Endodermal cell (in vitro differentiated cells): ENCODE data around the gene PCBP3. TPM values are rescaled to one million over a fixed set of nuclear protein-coding genes. Genes with fewer than 3 reads are reported as not detected.
A peak's percentile ranks its signal among the peaks of the same experiment; 100 is the strongest.

Experiments
- DNase-seq: peaks from one replicate; pipeline ENCODE4 v3.0.0-alpha.2; 2017
- H3K27ac ChIP-seq: 2 replicates; pipeline ENCODE4 v1.5.1; 2013; ENCODE audit warnings: mild to moderate bottlenecking, low read depth, low read length, moderate library complexity
- H3K27me3 ChIP-seq: 2 replicates; pipeline ENCODE4 v1.6.1; 2013; ENCODE audit warnings: mild to moderate bottlenecking, low read length, moderate library complexity; ENCODE audit not compliant: insufficient read depth, control insufficient read depth, poor library complexity, severe bottlenecking
- H3K36me3 ChIP-seq: 2 replicates; pipeline ENCODE4 v1.7.0; 2013; ENCODE audit warnings: mild to moderate bottlenecking, low read length, moderate library complexity; ENCODE audit not compliant: control insufficient read depth, insufficient read depth
- H3K4me1 ChIP-seq: one replicate; pipeline ENCODE4 v1.7.0; 2013; ENCODE audit warnings: low read length; ENCODE audit not compliant: control insufficient read depth, insufficient read depth
- H3K4me3 ChIP-seq: 2 replicates; pipeline ENCODE4 v1.5.1; 2013; ENCODE audit warnings: mild to moderate bottlenecking, low read length, moderate library complexity
- H3K9ac ChIP-seq: 2 replicates; pipeline ENCODE4 v1.6.1; 2013; ENCODE audit warnings: mild to moderate bottlenecking, low read length, moderate library complexity; ENCODE audit not compliant: poor library complexity, severe bottlenecking; ENCODE audit errors: extremely low read depth
- H3K9me3 ChIP-seq: 2 replicates; pipeline ENCODE4 v1.6.1; 2013; ENCODE audit warnings: mild to moderate bottlenecking, low read length, moderate library complexity; ENCODE audit not compliant: control insufficient read depth
- H3K27ac Mint-ChIP-seq: 2 replicates; pipeline ENCODE4 v1.8.0; 2020; ENCODE audit warnings: mixed read lengths
- H3K27me3 Mint-ChIP-seq: 2 replicates; pipeline ENCODE4 v1.8.0; 2021; ENCODE audit warnings: mild to moderate bottlenecking, mixed read lengths; ENCODE audit not compliant: insufficient read depth
- H3K36me3 Mint-ChIP-seq: 2 replicates; pipeline ENCODE4 v1.8.0; 2020; ENCODE audit warnings: low read depth, mixed read lengths
- H3K4me1 Mint-ChIP-seq: 2 replicates; pipeline ENCODE4 v1.8.0; 2020; ENCODE audit warnings: mixed read lengths
- H3K4me3 Mint-ChIP-seq: 2 replicates; pipeline ENCODE4 v1.8.0; 2020; ENCODE audit warnings: mild to moderate bottlenecking, moderate library complexity, mixed read lengths
- H3K9me3 Mint-ChIP-seq: 2 replicates; pipeline ENCODE4 v1.8.0; 2020; ENCODE audit warnings: mild to moderate bottlenecking, mixed read lengths
- WGBS, 2 experiments: methylation state at CpG; one replicate each; pipeline versions ENCODE4 v1.1.5 to v1.1.7; 2013; ENCODE audit warnings: missing lambda C conversion rate in 2 of 2, mixed read lengths in 1 of 2; ENCODE audit not compliant: insufficient coverage in 1 of 2, insufficient read length in 1 of 2; 5-methylcytosine and 5-hydroxymethylcytosine counted together
- total RNA-seq, 2 donors: library from RNA; stranded (reverse); fragmentation: NEBNext Ultra II Directional in 1 of 2; extraction: Animal tissue kit (Norgen Biotek cat#: 25700) in 1 of 2; gene quantifications; 2 replicates in 1 of 2; 3 replicates in 1 of 2; pipeline ENCODE4 v1.2.1, GENCODE V29; 2021
- TF ChIP-seq, protein P1 (sequence below): fragments of 200-600 bp; sonication (generic); conservative IDR thresholded peaks from 2 replicates; pipeline ENCODE4 v1.5.0; 2021; ENCODE audit warnings: antibody characterized with exemption, mild to moderate bottlenecking

PCBP3 gene
- total RNA-seq, 2 donors from 2014 or later, result 2.1 to 10.6 TPM

DNA sequence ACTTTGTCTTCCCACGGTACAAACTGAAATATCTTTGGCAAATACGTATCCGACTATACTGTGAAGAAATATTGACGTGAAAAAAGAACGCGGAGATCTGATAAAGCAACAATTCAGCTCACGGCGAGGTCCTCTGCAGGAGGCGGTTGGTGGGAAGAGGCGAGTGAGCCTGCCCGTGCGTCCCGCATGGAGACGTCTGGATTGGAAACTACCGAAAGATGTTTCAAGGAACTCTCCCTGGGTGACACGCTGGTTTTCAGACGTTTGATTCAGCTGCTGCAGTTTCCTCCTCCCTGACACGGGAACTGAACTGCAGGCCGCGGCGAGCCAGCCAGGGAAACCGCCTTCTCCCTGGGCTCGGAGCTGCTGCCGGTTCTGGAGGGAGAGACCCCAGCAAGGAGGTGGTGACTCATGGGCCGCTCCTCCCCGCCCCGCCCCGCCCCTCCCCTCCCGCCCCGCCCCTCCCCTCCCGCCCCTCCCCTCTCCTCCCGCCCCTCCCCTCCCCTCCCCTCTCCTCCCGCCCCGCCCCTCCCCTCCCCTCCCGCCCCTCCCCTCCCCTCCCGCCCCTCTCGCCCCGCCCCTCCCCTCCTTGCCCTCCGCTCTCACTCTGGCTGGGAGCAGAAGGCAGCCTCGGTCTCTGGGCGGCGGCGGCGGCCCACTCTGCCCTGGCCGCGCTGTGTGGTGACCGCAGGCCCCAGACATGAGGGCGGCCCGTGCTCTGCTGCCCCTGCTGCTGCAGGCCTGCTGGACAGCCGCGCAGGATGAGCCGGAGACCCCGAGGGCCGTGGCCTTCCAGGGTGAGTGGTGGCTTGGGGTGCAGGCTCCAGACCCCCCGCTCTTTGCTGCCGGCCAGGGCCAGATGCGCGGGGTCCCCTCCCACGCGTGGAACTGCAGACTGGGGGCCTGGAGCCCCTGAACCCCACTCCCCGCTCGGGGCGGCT lies 337.9 kb downstream of the PCBP3 start, which contains the start of gene COL6A1:
COL6A1 (plus strand) TSS at position 620 of the 941 bp plus-strand sequence; CDS start at position 701, 81 bp downstream.
- Mint-ChIP-seq H3K4me1 (no peaks in the 10 kb centered on the region), H3K27ac (no peak within 1 kb of the TSS), H3K36me3 (peaks cover 12% of the 10 kb centered on the region), H3K27me3 (no peaks in the 10 kb centered on the region), H3K9me3 (no peaks in the 10 kb centered on the region), H3K4me3 (no peak within 1 kb of the TSS)
- peaks cover 17% of the 10 kb centered on the region for H3K36me3 ChIP-seq
- H3K27me3 ChIP-seq, result peaks cover 8% of the 10 kb centered on the region
- TF ChIP-seq, protein P1, sequence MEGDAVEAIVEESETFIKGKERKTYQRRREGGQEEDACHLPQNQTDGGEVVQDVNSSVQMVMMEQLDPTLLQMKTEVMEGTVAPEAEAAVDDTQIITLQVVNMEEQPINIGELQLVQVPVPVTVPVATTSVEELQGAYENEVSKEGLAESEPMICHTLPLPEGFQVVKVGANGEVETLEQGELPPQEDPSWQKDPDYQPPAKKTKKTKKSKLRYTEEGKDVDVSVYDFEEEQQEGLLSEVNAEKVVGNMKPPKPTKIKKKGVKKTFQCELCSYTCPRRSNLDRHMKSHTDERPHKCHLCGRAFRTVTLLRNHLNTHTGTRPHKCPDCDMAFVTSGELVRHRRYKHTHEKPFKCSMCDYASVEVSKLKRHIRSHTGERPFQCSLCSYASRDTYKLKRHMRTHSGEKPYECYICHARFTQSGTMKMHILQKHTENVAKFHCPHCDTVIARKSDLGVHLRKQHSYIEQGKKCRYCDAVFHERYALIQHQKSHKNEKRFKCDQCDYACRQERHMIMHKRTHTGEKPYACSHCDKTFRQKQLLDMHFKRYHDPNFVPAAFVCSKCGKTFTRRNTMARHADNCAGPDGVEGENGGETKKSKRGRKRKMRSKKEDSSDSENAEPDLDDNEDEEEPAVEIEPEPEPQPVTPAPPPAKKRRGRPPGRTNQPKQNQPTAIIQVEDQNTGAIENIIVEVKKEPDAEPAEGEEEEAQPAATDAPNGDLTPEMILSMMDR, result no peak
- no peaks in the 10 kb centered on the region for H3K4me1 ChIP-seq
- peak; percentile 96 for DNase-seq
- H3K4me3 ChIP-seq, result peak within 1 kb of the TSS; percentile 86
- H3K9ac ChIP-seq, result peak within 1 kb of the TSS; percentile 68
- 3 to 10% methylated on average over 25 to 47 of the region's 63 CpGs for WGBS, 2 experiments
- peak within 1 kb of the TSS; percentile 74 for H3K27ac ChIP-seq
- H3K9me3 ChIP-seq, result no peaks in the 10 kb centered on the region

DNA sequence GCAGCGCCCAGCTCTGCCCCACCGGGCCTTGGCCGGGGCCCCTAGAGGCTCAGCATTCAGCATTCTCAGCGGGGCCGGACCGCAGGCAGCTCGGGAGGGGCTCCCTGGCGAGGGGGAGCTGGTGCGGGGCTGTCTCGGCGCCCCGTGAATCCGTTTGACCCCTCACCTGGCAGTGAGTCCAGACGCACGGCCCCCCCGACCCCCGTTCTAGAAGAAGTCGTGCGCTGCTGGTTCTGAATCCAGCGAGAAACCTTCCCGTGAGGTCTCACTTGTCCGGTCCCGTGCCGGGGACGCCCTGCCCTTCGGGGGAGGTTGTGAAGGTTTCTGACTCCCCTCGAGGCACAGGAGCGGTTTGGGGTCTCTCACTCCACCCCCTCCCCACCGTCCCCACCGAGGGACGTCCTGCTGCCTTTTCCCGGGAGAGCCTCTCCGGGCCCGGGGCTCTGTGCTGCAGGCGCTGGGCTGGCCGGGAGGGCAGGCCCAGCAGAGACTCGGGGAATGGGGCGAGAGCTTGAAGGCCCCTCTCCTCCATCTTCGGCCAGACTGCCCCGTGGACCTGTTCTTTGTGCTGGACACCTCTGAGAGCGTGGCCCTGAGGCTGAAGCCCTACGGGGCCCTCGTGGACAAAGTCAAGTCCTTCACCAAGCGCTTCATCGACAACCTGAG lies 338.7 kb downstream of the PCBP3 start:
- Mint-ChIP-seq H3K4me3 (no peak overlapping the region), H3K4me1 (no peaks in the 10 kb centered on the region), H3K27me3 (no peaks in the 10 kb centered on the region), H3K27ac (no peak overlapping the region), H3K36me3 (peaks cover 16% of the 10 kb centered on the region), H3K9me3 (no peaks in the 10 kb centered on the region)
- Histone ChIP-seq H3K27ac (peak overlapping the region; percentile 53), H3K27me3 (peaks cover 8% of the 10 kb centered on the region), H3K9ac (peak overlapping the region; percentile 68), H3K4me3 (peak overlapping the region; percentile 86), H3K36me3 (peaks cover 17% of the 10 kb centered on the region), H3K4me1 (no peaks in the 10 kb centered on the region), H3K9me3 (no peaks in the 10 kb centered on the region)
- TF ChIP-seq, protein P1, result no peak
- peak; percentile 67 for DNase-seq
- 2 to 5% methylated on average over 16 to 45 of the region's 45 CpGs for WGBS, 2 experiments

DNA sequence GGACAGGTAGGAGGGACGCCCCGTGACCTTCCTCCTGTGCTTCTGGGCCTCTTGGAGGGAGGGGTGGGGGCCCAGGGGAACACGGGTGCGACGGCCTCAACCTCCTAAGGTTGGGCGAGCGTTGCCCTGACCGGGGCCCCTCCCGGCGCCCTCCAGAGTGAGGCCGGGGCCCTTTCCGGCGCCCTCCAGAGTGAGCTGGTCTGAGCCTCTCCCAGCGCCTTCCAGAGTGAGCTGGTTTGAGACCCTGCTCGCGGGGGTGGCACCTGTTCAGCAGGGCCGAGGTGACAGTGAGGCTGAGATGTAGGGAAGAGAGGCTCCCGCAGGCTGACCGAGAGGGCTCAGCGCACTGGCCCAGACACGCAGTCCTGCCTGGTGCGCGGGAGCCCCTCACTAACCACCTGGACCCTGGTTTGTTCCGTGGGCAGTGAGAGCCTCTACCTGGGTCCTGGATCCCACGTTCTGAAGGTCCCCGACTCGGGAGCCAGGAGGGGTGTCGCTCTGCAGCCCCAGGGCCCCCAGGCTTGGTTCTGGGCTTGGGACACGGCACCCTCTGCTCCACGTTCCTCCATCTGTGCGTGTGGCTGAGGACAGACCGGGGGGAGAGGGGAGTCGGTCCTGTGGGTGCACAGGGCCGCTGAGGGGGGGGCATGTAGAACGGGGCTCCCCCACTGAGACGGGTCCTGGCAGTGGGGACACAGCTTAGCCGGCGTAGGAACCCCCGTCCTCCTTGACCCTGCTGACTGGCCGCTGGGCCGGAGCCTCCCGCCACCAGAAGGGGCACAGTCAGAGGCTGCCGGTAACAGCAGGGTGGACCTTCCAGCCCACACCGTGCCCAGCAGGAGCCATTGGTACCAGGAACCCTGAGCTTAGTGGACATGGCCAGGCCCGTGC lies 339.5 kb downstream of the PCBP3 start:
- WGBS, 2 experiments, result 45 to 55% methylated on average over 16 to 45 of the region's 45 CpGs
- Mint-ChIP-seq H3K27ac (no peak overlapping the region), H3K27me3 (no peaks in the 10 kb centered on the region), H3K4me3 (no peak overlapping the region), H3K36me3 (peaks cover 16% of the 10 kb centered on the region), H3K9me3 (no peaks in the 10 kb centered on the region), H3K4me1 (no peaks in the 10 kb centered on the region)
- peak; percentile 71 for DNase-seq
- peak overlapping the region; percentile 86 for H3K4me3 ChIP-seq
- peaks cover 17% of the 10 kb centered on the region for H3K36me3 ChIP-seq
- H3K9me3 ChIP-seq, result no peaks in the 10 kb centered on the region
- H3K4me1 ChIP-seq, result no peaks in the 10 kb centered on the region
- H3K9ac ChIP-seq, result peak overlapping the region; percentile 68
- no peak overlapping the region for H3K27ac ChIP-seq
- H3K27me3 ChIP-seq, result peaks cover 8% of the 10 kb centered on the region
- TF ChIP-seq, protein P1, result peak; percentile 27
